ENCODE measurements around the gene ZNF8.
A peak's percentile ranks its signal among the peaks of the same experiment; 100 is the strongest.
"Not testable (repeated sequence)": the region's sequence is repeated elsewhere in the genome, so short reads cannot be mapped to it uniquely, and the experiment has no call there.

The ZNF8 gene

DNA sequence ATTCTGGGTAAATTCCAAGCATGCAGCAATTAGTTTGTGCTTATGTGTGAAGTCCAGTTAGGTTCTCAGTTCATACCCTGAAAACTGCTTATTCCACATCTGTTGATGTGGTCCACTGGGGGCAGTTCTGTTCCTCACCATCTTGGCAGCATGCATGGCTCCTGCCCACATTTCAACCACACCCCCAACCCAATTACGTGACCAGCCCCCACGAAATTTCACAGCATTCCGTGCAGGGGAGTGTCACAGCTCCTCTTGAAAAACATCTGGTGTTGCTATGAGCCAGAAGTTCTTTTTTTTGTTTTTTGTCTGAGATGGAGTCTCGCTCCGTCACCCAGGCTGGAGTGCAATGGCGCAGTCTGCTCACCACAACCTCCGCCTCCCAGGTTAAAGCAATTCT, 17.3 kb downstream of the ZNF8 start:
- no peak for DNase-seq (ENCODE audit: low read depth in 2 of 2)

DNA sequence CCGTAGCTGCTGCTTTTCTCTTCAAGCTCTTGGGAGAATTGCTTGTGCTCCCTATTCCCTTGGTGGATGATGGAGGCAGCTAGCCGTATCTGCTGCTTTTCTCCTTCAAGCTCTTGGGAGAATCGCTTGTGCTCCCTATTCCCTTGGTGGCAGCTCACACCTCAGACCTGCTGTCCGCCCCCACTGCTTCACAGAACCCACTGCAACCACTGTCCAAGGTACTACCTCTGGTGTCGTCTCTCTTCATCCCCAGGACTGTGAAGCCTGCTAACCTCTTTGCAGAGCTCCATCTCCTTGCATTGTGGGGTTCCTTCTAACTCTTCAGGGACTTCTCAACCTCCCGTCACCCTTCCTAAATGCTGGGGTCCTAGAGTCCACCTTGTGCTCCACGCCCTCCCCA, 21.9 kb downstream of the ZNF8 start:
- DNase-seq (ENCODE audit: low read depth in 2 of 2) = no peak

DNA sequence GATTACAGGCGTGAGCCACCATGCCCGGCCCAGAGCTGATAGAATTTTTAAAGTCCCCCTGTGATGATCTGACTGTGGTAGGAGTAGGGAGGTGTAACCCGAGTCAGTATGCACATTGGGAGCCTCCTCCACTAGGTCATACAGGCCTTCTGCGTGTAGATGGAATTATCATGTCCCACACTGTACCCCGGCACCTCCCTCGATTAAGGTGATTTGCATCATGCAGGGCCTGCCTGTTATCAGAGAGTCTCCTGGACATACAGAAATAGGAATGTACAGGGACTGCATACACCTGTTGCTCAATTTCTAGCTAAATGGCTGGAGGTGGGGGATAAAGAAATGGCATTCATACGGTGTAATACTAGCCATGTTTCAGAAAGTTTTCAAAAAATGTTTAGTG, 25.5 kb downstream of the ZNF8 start:
- no peak for DNase-seq (ENCODE audit: low read depth in 2 of 2)

DNA sequence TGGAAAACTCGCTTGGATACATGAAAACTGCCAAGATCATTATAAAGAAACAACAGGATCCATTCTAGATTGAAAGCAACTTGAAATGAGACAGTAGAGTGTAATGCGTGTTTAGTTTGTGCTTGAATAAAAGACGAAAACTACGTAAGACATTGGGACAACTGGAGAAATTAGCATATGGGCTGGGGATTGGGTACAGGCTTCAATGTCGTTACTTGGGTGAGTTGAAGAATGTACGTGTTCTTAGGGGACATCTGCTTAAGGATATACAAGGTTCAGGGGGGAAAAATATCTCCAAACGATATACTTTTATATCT, 26.0 kb downstream of the ZNF8 start:
- no peak for DNase-seq (ENCODE audit: low read depth in 2 of 2)

DNA sequence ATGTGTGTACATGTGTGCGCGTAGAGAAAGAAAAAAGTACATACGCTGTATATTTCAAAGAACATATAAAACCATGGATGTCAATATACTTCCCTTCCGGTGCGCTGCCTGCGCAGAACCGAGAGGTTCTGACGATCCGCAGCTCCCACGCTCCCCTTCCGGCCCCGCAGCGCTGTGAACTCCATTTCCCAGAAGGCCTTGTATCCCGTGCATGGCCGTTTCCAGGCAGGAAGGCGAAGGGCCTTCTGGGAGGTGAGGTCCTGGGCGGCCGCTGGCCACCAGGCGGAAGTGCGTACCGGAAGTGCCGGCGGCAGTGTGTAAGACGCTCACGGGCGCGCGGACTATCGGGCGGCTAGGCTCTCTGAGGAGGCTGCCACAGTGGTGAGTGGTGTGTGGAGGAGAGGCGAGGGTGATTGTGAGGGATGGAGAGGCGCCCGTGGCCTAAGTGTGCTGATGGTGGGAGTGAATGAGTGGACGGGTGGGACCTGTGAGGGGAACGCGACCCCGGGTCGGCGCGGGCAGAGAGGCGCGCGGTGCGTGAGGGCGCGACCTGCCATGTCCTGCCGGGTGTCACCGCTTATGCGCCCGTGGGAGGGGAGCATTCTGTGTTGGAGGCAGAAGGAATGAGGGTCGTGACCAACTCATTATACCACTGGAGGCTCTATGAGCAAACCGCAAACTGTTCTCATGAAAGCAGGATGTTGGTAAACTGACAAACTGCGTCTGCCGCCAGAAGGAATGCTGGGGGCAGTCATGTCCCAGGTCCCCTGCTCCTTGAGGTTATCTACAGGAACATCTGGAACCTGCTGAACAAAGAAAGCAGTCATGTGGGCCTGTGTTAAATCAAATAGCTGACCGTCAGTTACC, 26.5 kb downstream of the ZNF8 start, which contains the start of gene ERVK3-1:
Gene ERVK3-1 (plus strand): TSS at position 313 of the 867 bp plus-strand sequence. CDS start 6,792 bp downstream, outside the sequence.
- DNase-seq (ENCODE audit: low read depth in 2 of 2) = peak; percentile 71 to 86

DNA sequence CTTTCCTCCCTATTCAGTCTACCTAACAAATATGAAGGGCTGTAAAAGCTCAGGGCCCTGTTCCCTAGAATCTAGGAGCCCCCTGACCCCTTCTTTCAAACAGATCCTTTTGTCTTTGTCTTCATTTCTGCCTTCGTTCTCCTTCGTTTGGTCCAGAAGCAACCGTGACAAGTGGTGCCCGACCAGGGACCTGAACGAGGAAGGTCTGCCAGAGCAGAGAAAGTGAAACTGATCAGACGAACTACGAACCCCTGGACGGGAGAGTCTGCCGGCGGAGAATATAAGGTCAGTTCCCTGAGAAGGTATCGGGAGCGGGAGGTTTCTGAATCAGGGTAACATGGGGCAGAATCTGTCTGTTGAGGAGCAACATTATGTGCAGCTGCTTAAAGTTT, 27.2 kb downstream of the ZNF8 start:
- DNase-seq (ENCODE audit: low read depth in 2 of 2) = no peak

DNA sequence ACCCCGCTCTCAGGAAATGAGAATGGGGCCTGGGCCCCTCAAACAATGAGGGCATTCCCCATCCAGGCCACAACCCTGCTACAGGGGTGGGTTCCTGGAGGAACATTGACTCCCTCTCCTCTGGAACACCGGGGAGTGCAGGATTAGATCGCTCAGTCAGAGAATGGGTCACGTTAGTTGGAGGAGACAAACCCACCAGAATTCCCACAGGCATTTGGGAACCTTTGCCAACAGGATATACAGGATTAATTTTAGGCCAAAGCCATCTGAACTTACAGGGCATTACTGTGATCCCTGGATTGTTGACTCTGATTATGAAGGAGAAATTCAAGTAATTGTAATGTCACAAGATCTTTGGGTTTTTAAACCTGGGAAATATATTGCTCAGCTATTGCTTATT, 29.0 kb downstream of the ZNF8 start:
- no peak for DNase-seq (ENCODE audit: low read depth in 2 of 2)

DNA sequence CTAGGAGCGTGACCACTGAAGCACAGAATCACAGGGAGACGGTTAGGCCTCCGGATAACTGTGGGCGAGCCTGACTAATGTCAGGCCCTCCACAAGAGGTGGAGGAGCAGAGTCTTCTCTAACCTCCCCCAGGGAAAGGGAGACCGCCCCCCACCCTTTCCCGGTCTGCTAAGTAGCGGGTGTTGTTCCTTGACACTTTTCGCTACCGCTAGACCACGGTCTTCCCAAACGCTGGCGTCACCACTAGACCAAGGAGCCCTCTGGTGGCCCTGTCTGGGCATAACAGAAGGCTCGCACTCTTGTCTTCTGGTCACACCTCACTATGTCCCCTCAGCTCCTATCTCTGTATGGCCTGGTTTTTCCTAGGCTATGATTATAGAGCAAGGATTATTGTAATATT, 31.9 kb downstream of the ZNF8 start:
- DNase-seq (ENCODE audit: low read depth in 2 of 2) = not testable (repeated sequence)

DNA sequence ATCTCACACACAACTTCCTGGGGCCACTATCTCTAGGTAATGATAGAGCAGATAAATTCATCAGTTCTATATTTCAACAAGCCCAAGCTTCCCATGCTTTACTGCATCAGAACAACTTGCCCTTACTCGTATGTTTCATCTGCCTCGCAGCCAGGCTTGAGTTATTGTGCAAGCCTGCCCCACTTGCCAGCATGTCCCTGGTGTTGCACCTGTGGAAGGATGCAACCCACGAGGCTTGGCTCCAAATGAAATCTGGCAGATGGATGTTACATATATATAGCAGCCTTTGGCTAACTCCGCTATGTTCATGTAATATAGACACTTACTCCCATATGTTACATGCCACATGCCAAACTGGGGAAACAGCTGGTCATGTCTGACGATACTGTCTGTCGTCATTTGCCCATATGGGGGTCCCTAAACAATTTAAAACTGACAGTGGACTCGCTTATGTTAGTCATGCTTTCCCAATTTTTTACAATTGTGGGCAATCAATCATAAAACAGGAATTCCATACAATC, 32.6 kb downstream of the ZNF8 start:
- no peak for DNase-seq (ENCODE audit: low read depth in 2 of 2)

DNA sequence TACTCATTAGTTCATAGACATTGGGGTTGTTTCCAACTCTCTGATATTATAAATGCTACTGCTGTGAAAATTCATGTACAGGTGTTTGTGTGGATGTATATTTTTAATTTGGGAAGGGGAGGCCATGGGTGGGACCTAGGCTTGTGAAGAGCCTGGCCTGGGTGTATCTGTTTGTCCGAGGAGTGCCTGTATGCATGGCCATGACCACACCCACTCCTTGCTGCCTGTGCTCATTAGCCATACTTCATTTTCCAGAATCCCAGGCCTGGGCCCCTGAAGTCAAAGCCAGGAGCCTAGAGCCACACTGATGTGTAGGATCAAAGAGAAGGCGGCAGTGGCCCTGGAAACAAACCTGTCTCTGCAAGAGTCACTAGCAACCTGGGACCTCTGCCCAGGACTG, 36.8 kb downstream of the ZNF8 start:
- DNase-seq (ENCODE audit: low read depth in 2 of 2) = no peak

DNA sequence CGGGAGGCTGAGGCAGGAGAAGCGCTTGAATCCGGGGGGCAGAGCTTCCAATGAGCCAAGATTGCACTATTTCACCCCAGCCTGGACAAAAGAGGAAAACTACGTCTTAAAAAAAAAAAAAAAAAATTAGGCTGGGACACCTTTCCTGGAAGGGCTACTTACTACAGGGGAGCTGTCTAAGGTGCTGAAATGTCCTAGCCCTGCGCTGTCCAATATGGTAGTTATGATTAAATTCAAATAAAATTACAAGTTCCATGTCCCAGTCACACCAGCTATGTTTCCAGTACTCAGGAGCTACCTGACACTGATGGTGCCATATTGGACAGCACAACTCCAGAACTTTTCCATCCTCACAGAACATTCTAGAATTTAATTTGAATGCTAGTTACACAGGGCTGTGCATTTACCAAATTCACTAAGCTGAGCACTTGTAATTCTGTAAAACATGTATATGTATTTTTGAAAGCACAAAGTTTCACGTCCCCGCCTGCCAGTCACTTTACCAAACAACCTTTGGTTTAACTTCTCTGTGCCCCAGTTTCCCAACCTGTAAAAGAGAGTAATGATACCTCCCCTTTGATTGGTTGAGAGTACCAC, 38.8 kb downstream of the ZNF8 start:
- no peak for DNase-seq (ENCODE audit: low read depth in 2 of 2)

DNA sequence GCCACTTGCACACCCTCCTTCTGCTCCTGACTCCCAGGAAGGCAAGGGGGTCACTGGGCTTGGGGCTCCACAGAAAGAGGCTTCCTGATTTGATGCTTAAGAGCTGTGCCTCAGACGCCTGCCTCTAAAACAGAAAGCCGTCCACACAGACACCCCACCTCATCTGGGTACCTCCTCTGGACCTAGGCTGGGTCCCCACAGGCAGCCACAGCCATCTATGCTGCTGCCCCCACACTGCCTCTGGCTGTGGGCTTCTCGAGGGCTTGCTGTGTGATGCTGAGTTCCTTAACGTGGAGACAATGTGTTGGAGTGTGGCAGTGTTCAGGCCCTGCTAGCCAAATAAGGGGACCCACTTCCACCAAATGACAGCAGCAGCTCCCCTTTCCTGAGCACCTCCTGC, 39.5 kb downstream of the ZNF8 start:
- DNase-seq (ENCODE audit: low read depth in 2 of 2) = no peak

DNA sequence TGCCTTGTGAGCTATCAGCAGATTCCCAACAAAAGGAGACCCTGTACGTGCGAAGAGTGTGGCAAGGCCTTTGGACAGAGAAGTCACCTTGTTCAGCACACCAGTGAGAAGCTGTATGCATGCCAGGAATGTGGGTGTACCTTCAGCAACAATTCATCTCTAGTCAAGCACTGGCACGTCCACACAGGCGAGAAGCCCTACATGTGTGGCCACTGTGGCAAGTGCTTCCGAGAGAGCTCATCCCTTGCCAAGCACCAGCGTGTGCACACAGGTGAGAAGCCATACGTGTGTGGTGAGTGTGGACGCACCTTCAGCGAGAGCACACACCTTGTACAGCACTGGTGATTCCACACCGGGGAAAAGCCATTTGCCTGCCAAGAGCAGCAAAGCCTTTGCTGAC, 40.5 kb downstream of the ZNF8 start:
- DNase-seq (ENCODE audit: low read depth in 2 of 2) = no peak

DNA sequence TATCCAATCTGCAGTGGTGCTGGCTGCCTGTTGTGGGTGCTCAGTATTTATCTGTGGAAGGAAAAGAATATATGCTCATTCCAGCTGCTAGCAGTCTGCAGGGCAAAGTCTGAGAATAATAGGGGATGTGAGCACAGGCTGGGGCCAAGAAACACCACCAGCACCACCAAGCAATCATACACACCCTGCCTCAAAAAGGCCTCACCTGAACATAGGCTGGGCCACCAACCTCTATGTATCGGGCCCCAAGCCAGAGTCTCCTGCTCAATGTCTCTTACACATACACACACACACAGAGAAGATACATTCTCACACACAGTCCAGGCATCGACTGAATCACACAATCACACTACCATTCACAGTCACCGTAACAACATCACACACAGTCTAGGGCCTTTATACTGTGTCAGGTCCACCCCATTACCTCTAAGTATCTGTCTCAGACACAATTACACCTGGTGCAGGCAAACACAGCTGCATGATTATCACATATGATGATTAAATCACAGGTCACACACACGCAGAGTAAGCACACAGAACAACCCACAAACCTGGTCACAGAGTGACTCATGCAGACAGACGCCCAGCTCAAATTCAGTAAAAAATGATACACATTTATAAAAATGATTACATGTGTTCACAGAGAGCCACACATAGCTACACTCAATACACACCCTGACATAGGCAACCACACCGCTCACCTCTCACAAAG, 46.7 kb downstream of the ZNF8 start:
- no peak for DNase-seq (ENCODE audit: low read depth in 2 of 2)

DNA sequence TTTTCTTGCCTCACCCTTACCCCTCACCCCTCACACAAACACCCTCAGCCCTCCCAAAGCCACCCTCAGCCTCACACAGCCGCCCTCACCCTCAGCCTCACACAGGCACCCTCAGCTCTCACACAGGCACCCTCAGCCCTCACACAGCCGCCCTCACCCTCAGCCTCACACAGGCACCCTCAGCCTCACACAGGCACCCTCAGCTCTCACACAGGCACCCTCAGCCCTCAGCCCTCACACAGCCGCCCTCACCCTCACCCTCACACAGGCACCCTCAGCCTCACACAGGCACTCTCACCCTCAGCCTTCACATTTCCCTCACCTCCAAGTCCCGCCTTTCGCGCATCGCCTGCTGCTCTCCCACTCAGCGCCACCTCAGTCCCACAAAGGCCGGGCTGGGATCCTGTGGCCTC, 47.8 kb downstream of the ZNF8 start:
- DNase-seq (ENCODE audit: low read depth in 2 of 2) = no peak

DNA sequence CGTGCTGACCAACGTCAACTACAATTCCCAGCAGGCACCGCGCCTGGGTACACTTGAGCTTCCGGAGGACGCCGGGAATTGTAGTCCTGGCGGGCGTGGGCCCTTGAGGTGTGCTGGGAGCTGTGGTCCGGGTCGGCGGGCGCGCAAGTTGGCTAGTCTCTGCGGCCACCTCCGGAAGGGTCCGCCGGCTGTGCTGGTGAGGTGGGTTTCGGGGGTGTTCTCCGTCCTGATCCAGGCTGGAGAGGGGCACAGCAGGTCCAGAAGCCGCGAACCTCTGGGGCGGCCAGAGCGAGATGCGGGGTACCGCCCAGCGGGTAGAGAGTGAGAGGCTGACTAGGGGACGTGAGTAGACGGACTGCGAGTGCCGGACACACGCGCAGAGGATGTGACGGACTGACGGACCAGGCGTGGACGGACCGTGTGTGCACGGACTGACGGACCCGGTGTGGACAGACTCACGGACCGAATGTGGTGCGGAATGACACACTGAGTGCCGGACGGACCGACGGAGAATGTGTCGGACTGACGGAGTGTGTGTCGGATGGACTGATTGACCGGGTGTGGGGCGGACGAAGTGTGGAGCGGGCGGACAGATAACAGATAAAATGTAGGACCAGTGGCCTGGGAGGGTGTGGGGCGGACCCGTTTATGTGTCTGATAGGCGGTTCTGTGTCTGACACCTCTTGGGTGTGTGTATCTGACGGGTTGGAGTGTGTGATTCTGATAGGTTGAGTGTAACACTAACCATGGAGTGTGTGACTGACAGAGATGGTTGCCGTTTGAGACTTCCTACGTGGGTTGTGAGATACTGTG, 48.4 kb downstream of the ZNF8 start, which contains the start of gene ZSCAN22:
Gene ZSCAN22 (plus strand): TSS at position 81 of the 813 bp plus-strand sequence. CDS start 7,809 bp downstream, outside the sequence.
- peak; percentile 45 to 80 for DNase-seq (ENCODE audit: low read depth in 2 of 2)

DNA sequence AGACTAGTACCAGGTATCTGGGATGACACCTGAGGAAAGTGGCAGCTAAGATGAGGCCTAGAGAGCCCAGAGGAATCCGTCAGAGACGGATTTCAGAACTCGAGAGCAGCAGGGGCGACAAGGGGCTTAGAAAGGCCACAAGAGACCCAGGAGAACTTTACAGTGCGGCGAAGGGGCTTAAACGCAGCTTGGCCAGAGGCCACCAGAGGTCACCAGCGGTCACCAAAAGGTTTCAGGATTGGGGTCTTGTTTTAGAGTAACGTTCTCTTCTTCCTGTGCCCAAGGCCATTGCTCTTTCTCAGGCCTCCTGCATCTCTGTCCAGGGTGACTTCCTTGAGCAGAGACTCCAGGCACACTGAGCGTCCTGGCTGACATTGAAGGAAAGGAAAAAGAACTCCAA, 50.2 kb downstream of the ZNF8 start:
- DNase-seq (ENCODE audit: low read depth in 2 of 2) = no peak

DNA sequence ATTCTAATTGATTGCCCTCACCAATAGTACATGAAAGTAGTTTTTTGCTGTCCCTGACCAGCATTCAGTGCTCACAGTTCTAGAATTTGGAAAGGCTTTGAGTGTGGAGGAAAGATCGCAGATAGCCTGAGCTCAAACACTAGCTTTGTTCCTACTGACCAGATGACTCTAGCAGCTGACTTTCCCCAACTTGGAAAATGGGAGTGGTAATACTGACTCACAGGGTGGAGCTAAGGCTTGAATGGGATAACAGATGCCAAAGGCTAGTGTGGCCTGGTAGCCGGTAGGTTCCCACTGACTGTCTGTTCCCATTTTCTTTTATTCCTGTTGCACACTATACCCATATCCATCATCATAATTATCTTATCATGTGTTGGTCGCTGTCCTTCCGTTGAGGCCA, 51.7 kb downstream of the ZNF8 start:
- no peak for DNase-seq (ENCODE audit: low read depth in 2 of 2)

DNA sequence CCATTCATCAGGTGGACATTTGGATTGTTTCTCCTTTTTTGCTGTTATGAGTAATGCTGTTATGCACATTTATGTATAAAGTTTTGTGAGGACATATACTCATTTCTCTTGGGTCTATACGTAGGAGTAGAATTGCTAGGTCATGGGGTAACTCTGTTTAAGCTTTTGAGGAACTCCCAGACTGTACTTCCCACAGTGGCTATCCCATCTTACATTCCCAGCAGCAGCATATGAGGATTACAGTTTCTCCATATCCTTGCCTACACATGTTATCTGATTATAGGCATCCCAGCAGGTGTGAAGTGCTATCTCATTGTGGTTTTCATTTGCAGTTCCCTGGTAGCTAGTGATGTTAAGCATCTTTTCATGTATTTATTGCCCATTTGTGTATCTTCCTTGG, 53.9 kb downstream of the ZNF8 start:
- no peak for DNase-seq (ENCODE audit: low read depth in 2 of 2)

DNA sequence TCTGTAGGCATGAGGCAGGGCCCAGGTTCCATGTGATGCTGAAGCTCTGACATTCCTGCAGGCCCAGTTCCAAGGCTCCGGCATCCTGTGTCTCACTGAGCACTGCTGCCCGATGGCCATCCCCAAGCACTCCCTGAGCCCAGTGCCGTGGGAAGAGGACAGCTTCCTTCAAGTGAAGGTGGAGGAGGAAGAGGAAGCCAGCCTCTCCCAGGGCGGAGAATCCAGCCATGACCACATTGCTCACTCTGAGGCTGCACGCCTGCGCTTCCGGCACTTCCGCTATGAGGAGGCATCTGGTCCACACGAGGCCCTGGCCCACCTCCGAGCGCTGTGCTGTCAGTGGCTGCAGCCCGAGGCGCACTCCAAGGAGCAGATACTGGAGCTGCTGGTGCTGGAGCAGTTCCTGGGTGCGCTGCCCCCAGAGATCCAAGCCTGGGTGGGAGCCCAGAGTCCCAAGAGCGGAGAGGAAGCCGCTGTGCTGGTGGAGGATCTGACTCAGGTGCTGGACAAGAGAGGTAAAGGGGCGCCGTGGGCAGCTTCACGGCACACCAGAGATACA, 56.0 kb downstream of the ZNF8 start:
- DNase-seq (ENCODE audit: low read depth in 2 of 2) = no peak

DNA sequence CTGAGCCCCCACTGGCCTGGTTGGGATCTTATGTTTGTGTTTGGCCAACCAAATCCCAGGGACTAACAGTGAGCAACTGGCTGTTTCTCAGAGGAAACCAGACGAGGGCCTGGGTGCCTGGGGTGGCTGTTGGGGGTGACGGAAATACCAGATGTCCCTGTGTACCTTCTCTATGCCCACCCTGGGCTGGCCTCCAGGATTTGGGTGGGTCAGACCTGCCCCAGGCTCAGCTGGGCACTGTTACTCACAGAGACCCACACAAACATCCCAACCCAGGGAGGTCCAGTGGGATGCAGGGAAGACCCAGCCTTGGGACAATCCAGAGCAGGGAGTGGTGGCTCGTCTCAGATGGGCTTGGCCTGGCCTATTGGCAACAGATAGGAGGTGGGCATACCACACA, 56.9 kb downstream of the ZNF8 start:
- DNase-seq (ENCODE audit: low read depth in 2 of 2) = no peak
